ENCODE measurements around the gene CYP2D6.

CYP2D6 gene

DNA sequence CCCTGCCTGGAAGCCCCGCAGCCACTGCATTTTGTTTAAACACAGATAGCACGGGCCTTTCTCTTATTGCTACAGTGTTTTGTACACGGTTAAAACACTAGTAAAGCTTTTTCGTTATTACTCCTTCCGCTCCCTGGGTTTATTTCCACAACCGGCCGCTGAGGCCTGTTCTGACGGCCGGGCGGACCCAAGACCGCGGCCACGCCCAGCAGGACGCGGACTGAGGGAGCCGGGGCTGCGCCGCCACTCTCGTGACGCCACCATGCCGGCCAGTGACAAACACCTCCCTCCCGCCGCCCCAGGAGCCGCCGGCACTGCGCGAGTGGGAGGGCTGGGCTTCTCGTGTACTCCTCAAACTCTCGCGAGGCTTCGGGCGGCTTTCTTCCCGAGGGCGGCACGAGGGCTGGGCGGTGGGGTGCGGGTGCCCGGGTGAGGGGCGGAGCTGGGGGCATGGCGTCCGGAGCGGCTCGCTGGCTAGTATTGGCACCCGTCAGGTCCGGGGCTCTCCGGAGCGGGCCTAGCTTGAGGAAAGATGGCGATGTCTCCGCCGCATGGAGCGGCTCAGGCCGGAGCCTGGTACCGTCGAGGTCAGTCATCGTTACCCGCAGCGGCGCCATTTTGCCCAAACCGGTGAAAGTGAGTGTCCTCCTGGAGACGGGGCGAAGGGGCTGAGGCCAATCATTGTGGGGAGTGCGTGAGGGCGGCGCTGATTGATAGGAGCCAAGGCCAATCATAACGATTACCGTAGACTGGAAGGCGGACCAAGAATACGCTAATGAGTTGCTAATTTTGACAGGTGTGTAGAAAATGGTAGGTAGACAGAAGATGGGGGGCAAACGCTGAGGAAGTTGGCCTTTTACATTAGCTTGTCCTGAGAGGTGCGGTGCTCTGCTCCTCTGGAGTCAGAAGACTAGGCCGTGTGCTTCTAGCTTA, 51.0 kb downstream of the CYP2D6 start, which contains the start of gene SMDT1:
SMDT1 (plus strand) TSS at position 382 of the 933 bp plus-strand sequence; CDS start at position 451, 69 bp downstream.
- peak; percentile 97 for DNase-seq

DNA sequence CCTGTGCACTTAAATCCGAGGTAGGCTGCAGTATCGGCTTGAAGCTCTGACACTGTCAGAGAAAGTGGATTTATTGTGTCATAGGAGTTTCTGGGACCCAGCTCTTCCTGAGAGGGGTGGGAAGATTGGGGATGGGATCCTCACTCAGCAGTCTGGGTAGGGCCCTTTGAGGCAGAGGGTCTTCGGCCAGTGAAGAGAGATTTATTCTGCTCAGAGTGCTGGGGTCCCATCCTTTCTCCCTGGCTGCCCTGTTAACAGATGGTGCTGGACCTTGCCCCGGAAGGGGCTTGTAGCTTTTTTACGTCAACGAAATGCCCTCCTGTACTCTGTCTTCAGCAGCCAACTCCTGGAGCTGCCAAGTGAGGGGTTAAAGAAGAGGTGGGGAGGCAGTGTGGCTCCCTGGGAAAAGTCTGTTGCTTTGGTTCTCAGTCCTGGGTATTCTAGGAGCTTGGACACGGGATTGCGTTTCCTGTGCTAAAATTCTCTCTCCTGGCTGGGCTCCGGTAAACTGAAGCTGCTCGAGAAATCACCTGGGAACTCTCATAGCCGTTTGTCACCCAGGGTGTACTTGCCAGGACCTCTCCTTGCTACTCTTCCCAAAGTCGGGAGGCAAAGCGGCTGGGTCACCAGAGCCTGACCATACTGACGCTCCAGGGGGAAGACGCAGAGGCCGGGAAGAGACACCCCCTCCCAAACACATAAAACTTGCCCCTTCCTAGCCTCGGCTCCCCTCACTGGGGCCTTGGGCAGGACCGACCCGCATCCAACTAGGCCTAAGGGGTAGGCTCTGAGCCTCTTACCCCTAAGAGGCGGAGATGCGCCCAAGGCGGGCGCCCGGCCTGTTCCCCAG, 51.9 kb downstream of the CYP2D6 start:
- no peak for DNase-seq

DNA sequence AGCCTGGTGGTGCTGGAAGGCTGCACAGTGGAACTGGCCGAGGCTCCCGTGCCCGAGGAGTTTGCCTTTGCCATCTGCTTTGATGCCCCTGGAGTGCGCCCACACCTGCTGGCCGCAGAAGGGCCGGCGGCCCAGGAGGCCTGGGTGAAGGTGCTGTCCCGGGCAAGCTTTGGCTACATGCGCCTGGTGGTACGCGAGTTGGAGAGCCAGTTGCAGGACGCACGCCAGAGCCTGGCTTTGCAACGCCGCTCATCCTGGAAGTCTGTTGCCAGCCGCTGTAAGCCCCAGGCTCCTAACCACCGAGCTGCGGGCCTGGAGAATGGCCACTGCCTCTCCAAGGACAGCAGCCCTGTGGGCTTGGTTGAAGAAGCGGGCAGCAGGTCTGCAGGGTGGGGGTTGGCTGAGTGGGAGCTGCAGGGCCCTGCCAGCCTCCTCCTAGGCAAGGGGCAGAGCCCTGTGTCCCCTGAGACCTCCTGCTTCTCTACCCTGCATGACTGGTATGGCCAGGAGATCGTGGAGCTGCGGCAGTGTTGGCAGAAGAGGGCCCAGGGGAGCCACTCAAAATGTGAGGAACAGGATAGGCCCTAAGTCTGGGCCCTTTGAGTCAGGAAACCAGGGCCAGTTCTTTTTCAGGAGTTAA, 53.0 kb downstream of the CYP2D6 start:
- DNase-seq: no peak

DNA sequence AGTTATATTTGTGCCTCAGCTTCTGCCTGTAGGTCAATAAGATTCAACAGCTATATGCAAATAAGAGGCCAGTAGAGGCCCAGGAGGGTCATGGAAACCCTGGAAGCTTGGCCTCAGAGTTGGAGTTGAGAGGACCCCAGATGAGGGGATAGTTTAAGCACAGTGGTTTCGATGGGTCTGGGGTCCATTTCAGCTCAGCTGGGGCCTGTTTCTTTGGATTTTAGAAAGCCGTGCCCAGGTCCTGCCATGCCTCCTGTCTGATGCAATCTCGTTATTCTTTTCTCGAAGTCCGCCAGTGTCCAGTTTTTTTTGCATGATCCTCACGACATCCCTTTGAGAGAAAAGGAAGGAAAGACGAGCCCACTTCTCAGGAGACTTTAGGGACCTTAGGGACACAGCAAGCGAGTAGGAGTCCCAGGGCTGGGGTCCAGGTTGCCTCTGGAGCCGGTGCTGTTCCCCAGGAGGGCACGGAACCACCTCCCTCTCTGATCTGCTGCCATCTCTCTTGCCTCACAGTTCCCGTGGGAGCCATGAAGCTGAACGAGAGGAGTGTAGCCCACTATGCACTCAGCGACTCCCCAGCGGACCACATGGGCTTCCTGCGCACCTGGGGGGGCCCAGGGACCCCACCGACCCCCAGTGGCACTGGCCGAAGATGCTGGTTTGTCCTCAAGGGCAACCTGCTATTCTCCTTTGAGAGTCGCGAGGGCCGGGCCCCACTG, 53.7 kb downstream of the CYP2D6 start:
- DNase-seq: no peak

Data from activated T-cell treated with anti-CD3 and anti-CD28 coated beads, Interleukin-2, amount 50 U/mL, for 1 hour (primary cell).